ENCODE results near the gene EGF.
"Not testable (repeated sequence)": the region's sequence is repeated elsewhere in the genome, so short reads cannot be mapped to it uniquely, and the experiment has no call there.

The EGF gene

GRCh38 chr4:109912706-109913595 is at the start of gene EGF:
EGF (plus strand) TSS chr4:109912883; CDS start chr4:109913336, 453 bp downstream.
- DNase-seq (ENCODE audit: low read depth): no peak

GRCh38 chr4:109864134-109864533 is 48.5 kb upstream of the EGF start:
- DNase-seq (ENCODE audit: low read depth): no peak

- DNase-seq (ENCODE audit: low read depth): no peak
These were observed 42.6 kb upstream of the EGF start for GRCh38 chr4:109870061-109870460.

GRCh38 chr4:109872065-109872464 is 40.6 kb upstream of the EGF start:
- no peak for DNase-seq (ENCODE audit: low read depth)

GRCh38 chr4:109872950-109873656 is 39.6 kb upstream of the EGF start:
- no peak for DNase-seq (ENCODE audit: low read depth)

- no peak for DNase-seq (ENCODE audit: low read depth)
These were observed 38.7 kb upstream of the EGF start for GRCh38 chr4:109873791-109874514.

GRCh38 chr4:109875106-109875505 is 37.6 kb upstream of the EGF start:
- DNase-seq (ENCODE audit: low read depth): no peak

- DNase-seq (ENCODE audit: low read depth): not testable (repeated sequence)
These were observed 37.1 kb upstream of the EGF start for GRCh38 chr4:109875553-109875952.

- no peak for DNase-seq (ENCODE audit: low read depth)
These were observed 35.9 kb upstream of the EGF start for GRCh38 chr4:109876634-109877265.

GRCh38 chr4:109877400-109877799 is 35.3 kb upstream of the EGF start:
- DNase-seq (ENCODE audit: low read depth): no peak

- DNase-seq (ENCODE audit: low read depth): no peak
These were observed 34.3 kb upstream of the EGF start for GRCh38 chr4:109878355-109878754.

GRCh38 chr4:109879081-109879480 is 33.6 kb upstream of the EGF start:
- no peak for DNase-seq (ENCODE audit: low read depth)

- DNase-seq (ENCODE audit: low read depth): no peak
These were observed 32.9 kb upstream of the EGF start for GRCh38 chr4:109879636-109880314.

GRCh38 chr4:109886303-109886702 is 26.4 kb upstream of the EGF start:
- no peak for DNase-seq (ENCODE audit: low read depth)

GRCh38 chr4:109887071-109887470 is 25.6 kb upstream of the EGF start:
- DNase-seq (ENCODE audit: low read depth): no peak

- DNase-seq (ENCODE audit: low read depth): no peak
These were observed 22.6 kb upstream of the EGF start for GRCh38 chr4:109890076-109890475.

- no peak for DNase-seq (ENCODE audit: low read depth)
These were observed 10.0 kb upstream of the EGF start for GRCh38 chr4:109902559-109903251.

GRCh38 chr4:109908731-109909130 is 4.0 kb upstream of the EGF start:
- DNase-seq (ENCODE audit: low read depth): no peak

- DNase-seq (ENCODE audit: low read depth): no peak
These were observed 2.4 kb upstream of the EGF start for GRCh38 chr4:109910256-109910655.

GRCh38 chr4:109913596-109914241 is 1.0 kb downstream of the EGF start:
- no peak for DNase-seq (ENCODE audit: low read depth)
